Activated CD4-positive, alpha-beta memory T cell treated with anti-CD3 and anti-CD28 coated beads, Interleukin-2, amount 10 ng/mL, durations not matched to agents 7 days and 5 days (primary cell): ENCODE results near the gene CSF2RB. TPM values are rescaled to one million over a fixed set of nuclear protein-coding genes. Genes with fewer than 3 reads are reported as not detected.
A peak's percentile ranks its signal among the peaks of the same experiment; 100 is the strongest.

Experiments used
- CTCF ChIA-PET: fragments of 350-600 bp; sonication (Branson Sonifier 250); formaldehyde crosslinking; loops from one replicate; lab custom pipeline; 2021; ENCODE audit warnings: antibody characterized with exemption, inconsistent platforms; lab: Charles Lee
- POLR2A ChIA-PET: fragments of 350-600 bp; sonication (Branson Sonifier 250); formaldehyde crosslinking; loops from one replicate; lab custom pipeline; 2021; ENCODE audit warnings: antibody characterized with exemption; lab: Charles Lee
- DNase-seq: peaks from one replicate; pipeline ENCODE4 v3.0.0-alpha.2; 2020
- H3K27ac Mint-ChIP-seq: one replicate; pipeline ENCODE4 v1.8.0; 2021; ENCODE audit warnings: mild to moderate bottlenecking, mixed read lengths
- H3K27me3 Mint-ChIP-seq: one replicate; pipeline ENCODE4 v1.8.0; 2021; ENCODE audit warnings: mixed read lengths
- H3K36me3 Mint-ChIP-seq: one replicate; pipeline ENCODE4 v1.8.0; 2021; ENCODE audit warnings: low read depth, mixed read lengths
- H3K4me1 Mint-ChIP-seq: one replicate; pipeline ENCODE4 v1.8.0; 2021; ENCODE audit warnings: mixed read lengths
- H3K4me3 Mint-ChIP-seq: one replicate; pipeline ENCODE4 v1.8.0; 2021; ENCODE audit warnings: mild to moderate bottlenecking, mixed read lengths
- H3K9me3 Mint-ChIP-seq: one replicate; pipeline ENCODE4 v1.8.0; 2021; ENCODE audit warnings: mixed read lengths
- total RNA-seq, 2 experiments: library from RNA; stranded (reverse); gene quantifications; one replicate each; pipeline ENCODE4 v1.2.3, GENCODE V29; 2021

CSF2RB gene
- 1 to 10 TPM; 2.3 to 3.0 TPM for total RNA-seq

GRCh38 chr22:36913427-36914389 lies at the start of gene CSF2RB:
CSF2RB (plus strand) TSS chr22:36913628; CDS start chr22:36922208, 8,580 bp downstream.
- no peak for DNase-seq
- Mint-ChIP-seq H3K27me3 (peaks cover 41% of the 10 kb centered on the region), H3K4me1 (peaks cover 3% of the 10 kb centered on the region), H3K27ac (no peak within 1 kb of the TSS), H3K36me3 (no peaks in the 10 kb centered on the region), H3K9me3 (no peaks in the 10 kb centered on the region), H3K4me3 (peak within 1 kb of the TSS; percentile 50)
- ChIA-PET CTCF (interaction anchor here (1.7 kb wide), 1 partner anchor 57 kb away, joined by 4 read pairs; no protein-coding TSS in a partner anchor), POLR2A (interaction anchor here (0.7 to 1.4 kb wide), 2 partner anchors 10 to 12 kb away, joined by 3 read pairs; no protein-coding TSS in a partner anchor)

- ChIA-PET POLR2A (no interaction called here), CTCF (interaction anchor here (1.4 to 3.5 kb wide), 2 partner anchors 7 to 10 kb away, joined by 3 to 23 read pairs; no protein-coding TSS in a partner anchor)
- Mint-ChIP-seq H3K36me3 (peaks cover 52% of the 10 kb centered on the region), H3K4me3 (no peak overlapping the region), H3K4me1 (peaks cover 59% of the 10 kb centered on the region), H3K27me3 (no peaks in the 10 kb centered on the region), H3K9me3 (no peaks in the 10 kb centered on the region), H3K27ac (no peak overlapping the region)
- DNase-seq, result no peak
Measured at GRCh38 chr22:36863979-36864378, 49.4 kb upstream of the CSF2RB start.

GRCh38 chr22:36864454-36865215 lies 48.8 kb upstream of the CSF2RB start:
- DNase-seq, result no peak
- ChIA-PET CTCF (interaction anchor here (1.4 to 3.5 kb wide), 2 partner anchors 8 to 9 kb away, joined by 3 to 23 read pairs; no protein-coding TSS in a partner anchor), POLR2A (interaction anchor here (1.3 kb wide), 1 partner anchor 11 kb away, joined by 4 read pairs; no protein-coding TSS in a partner anchor)
- Mint-ChIP-seq H3K36me3 (peaks cover 58% of the 10 kb centered on the region), H3K9me3 (no peaks in the 10 kb centered on the region), H3K4me1 (peaks cover 52% of the 10 kb centered on the region), H3K27me3 (no peaks in the 10 kb centered on the region), H3K27ac (no peak overlapping the region), H3K4me3 (no peak overlapping the region)

- H3K4me1 Mint-ChIP-seq, result peaks cover 47% of the 10 kb centered on the region
- H3K4me3 Mint-ChIP-seq, result no peak overlapping the region
- peaks cover 58% of the 10 kb centered on the region for H3K36me3 Mint-ChIP-seq
- POLR2A ChIA-PET, result interaction anchor here (1.3 kb wide), 1 partner anchor 11 kb away, joined by 4 read pairs; no protein-coding TSS in a partner anchor
- CTCF ChIA-PET, result interaction anchor here (2.1 to 3.5 kb wide), 2 partner anchors 9 to 12 kb away, joined by 8 to 23 read pairs; no protein-coding TSS in a partner anchor
- H3K27me3 Mint-ChIP-seq, result no peaks in the 10 kb centered on the region
- no peak overlapping the region for H3K27ac Mint-ChIP-seq
- no peaks in the 10 kb centered on the region for H3K9me3 Mint-ChIP-seq
- DNase-seq, result no peak
Measured at GRCh38 chr22:36865346-36865745, 48.1 kb upstream of the CSF2RB start.

GRCh38 chr22:36867695-36868094 lies 45.7 kb upstream of the CSF2RB start:
- peaks cover 35% of the 10 kb centered on the region for H3K4me1 Mint-ChIP-seq
- ChIA-PET CTCF (interaction anchor here (5.1 kb wide), 1 partner anchor 11 kb away, joined by 24 read pairs; no protein-coding TSS in a partner anchor), POLR2A (interaction anchor here (0.6 kb wide), 1 partner anchor 38 kb away, joined by 3 read pairs; no protein-coding TSS in a partner anchor)
- no peaks in the 10 kb centered on the region for H3K9me3 Mint-ChIP-seq
- H3K27ac Mint-ChIP-seq, result no peak overlapping the region
- H3K27me3 Mint-ChIP-seq, result no peaks in the 10 kb centered on the region
- no peak overlapping the region for H3K4me3 Mint-ChIP-seq
- DNase-seq, result no peak
- peaks cover 71% of the 10 kb centered on the region for H3K36me3 Mint-ChIP-seq

- Mint-ChIP-seq H3K9me3 (no peaks in the 10 kb centered on the region), H3K4me1 (peaks cover 39% of the 10 kb centered on the region), H3K36me3 (peaks cover 81% of the 10 kb centered on the region), H3K27me3 (no peaks in the 10 kb centered on the region), H3K27ac (no peak overlapping the region), H3K4me3 (no peak overlapping the region)
- CTCF ChIA-PET, result interaction anchor here (1.0 to 5.1 kb wide), 2 partner anchors 12 to 15 kb away, joined by 3 to 24 read pairs; no protein-coding TSS in a partner anchor
- POLR2A ChIA-PET, result interaction anchor here (0.6 to 4.0 kb wide), 3 partner anchors 7 to 37 kb away, joined by 3 to 20 read pairs (median 3); partner anchors contain the start of gene NCF4
- no peak for DNase-seq
Measured at GRCh38 chr22:36868546-36869181, 44.8 kb upstream of the CSF2RB start.

GRCh38 chr22:36870250-36870649 lies 43.2 kb upstream of the CSF2RB start:
- CTCF ChIA-PET, result interaction anchor here (1.9 to 5.1 kb wide), 2 partner anchors 10 to 14 kb away, joined by 4 to 24 read pairs; partner anchors contain the start of gene NCF4
- Mint-ChIP-seq H3K36me3 (peaks cover 80% of the 10 kb centered on the region), H3K4me1 (peaks cover 39% of the 10 kb centered on the region), H3K4me3 (no peak overlapping the region), H3K9me3 (no peaks in the 10 kb centered on the region), H3K27me3 (no peaks in the 10 kb centered on the region), H3K27ac (no peak overlapping the region)
- no peak for DNase-seq
- POLR2A ChIA-PET, result interaction anchor here (0.9 to 4.0 kb wide), 2 partner anchors 9 to 15 kb away, joined by 3 to 20 read pairs; partner anchors contain the start of gene NCF4

GRCh38 chr22:36871669-36872081 lies 41.8 kb upstream of the CSF2RB start:
- ChIA-PET CTCF (interaction anchor here (1.9 to 5.1 kb wide), 2 partner anchors 11 to 15 kb away, joined by 4 to 24 read pairs; partner anchors contain the start of gene NCF4), POLR2A (interaction anchor here (4.0 kb wide), 1 partner anchor 10 kb away, joined by 20 read pairs; the partner anchor contains the start of gene NCF4)
- Mint-ChIP-seq H3K9me3 (no peaks in the 10 kb centered on the region), H3K27me3 (no peaks in the 10 kb centered on the region), H3K4me1 (peaks cover 37% of the 10 kb centered on the region), H3K27ac (no peak overlapping the region), H3K4me3 (no peak overlapping the region), H3K36me3 (peaks cover 80% of the 10 kb centered on the region)
- no peak for DNase-seq

- peak overlapping the region; percentile 27 for H3K4me3 Mint-ChIP-seq
- CTCF ChIA-PET, result interaction anchor here (1.9 to 5.1 kb wide), 2 partner anchors 12 to 16 kb away, joined by 4 to 24 read pairs; partner anchors contain the start of gene NCF4
Measured at GRCh38 chr22:36872084-36872483, 41.3 kb upstream of the CSF2RB start.

GRCh38 chr22:36872866-36873498 lies 40.4 kb upstream of the CSF2RB start:
- ChIA-PET CTCF (interaction anchor here (0.9 to 5.1 kb wide), 10 partner anchors 9 to 104 kb away, joined by 3 to 28 read pairs (median 4); partner anchors contain the start of genes IFT27 and NCF4), POLR2A (interaction anchor here (0.7 to 1.8 kb wide), 7 partner anchors 9 to 104 kb away, joined by 3 to 29 read pairs (median 4); partner anchors contain the start of gene NCF4)
- DNase-seq, result no peak
- H3K36me3 Mint-ChIP-seq, result peaks cover 85% of the 10 kb centered on the region
- H3K9me3 Mint-ChIP-seq, result no peaks in the 10 kb centered on the region
- H3K27ac Mint-ChIP-seq, result peak overlapping the region; percentile 90
- no peak overlapping the region for H3K4me3 Mint-ChIP-seq
- no peaks in the 10 kb centered on the region for H3K27me3 Mint-ChIP-seq
- H3K4me1 Mint-ChIP-seq, result peaks cover 37% of the 10 kb centered on the region

More at GRCh38 chr22:36872084-36872483, 41.3 kb upstream of the CSF2RB start:
- no peak for DNase-seq
- peaks cover 37% of the 10 kb centered on the region for H3K4me1 Mint-ChIP-seq
- H3K36me3 Mint-ChIP-seq, result peaks cover 81% of the 10 kb centered on the region
- peak overlapping the region; percentile 72 for H3K27ac Mint-ChIP-seq
- POLR2A ChIA-PET, result interaction anchor here (4.0 kb wide), 1 partner anchor 11 kb away, joined by 20 read pairs; the partner anchor contains the start of gene NCF4
- H3K9me3 Mint-ChIP-seq, result no peaks in the 10 kb centered on the region
- no peaks in the 10 kb centered on the region for H3K27me3 Mint-ChIP-seq
